SK-N-SH treated with all-trans-retinoic acid at 6 μM for 48 hours (cell line): Measurements from ENCODE around the gene PTGES.

Experiments used
- ATAC-seq: fragments of 200-7000 bp; cut with Tn5 transposase; 3 replicates; pipeline ENCODE4 v1.9.1; 2020; ENCODE audit warnings: mild to moderate bottlenecking, moderate library complexity
- ARNTL ChIP-seq: fragments of 450-650 bp; formaldehyde crosslinking; IDR thresholded peaks from 2 replicates; pipeline ENCODE4 v1.5.0; 2020; ENCODE audit warnings: low read depth, mild to moderate bottlenecking, moderate library complexity, borderline replicate concordance
- BACH2 ChIP-seq: fragments of 250-450 bp; sonication (Bioruptor Pico); IDR thresholded peaks from 2 replicates; pipeline ENCODE4 v1.9.0; 2021; ENCODE audit warnings: mild to moderate bottlenecking, borderline replicate concordance
- CREB5 ChIP-seq: fragments of 250-450 bp; sonication (Bioruptor Pico); IDR thresholded peaks from 2 replicates; pipeline ENCODE4 v1.5.1; 2020; ENCODE audit warnings: low read depth, mild to moderate bottlenecking, moderate library complexity
- CSDC2 ChIP-seq: fragments of 250-450 bp; sonication (Bioruptor Pico); IDR thresholded peaks from 2 replicates; pipeline ENCODE4 v1.5.0; 2020; ENCODE audit warnings: mild to moderate bottlenecking, moderate library complexity
- ESRRG ChIP-seq: fragments of 250-450 bp; sonication (Bioruptor Pico); IDR thresholded peaks from 2 replicates; pipeline ENCODE4 v1.6.1; 2021; ENCODE audit warnings: mild to moderate bottlenecking
- GLIS3 ChIP-seq: fragments of 250-450 bp; sonication (Bioruptor Pico); IDR thresholded peaks from 2 replicates; pipeline ENCODE4 v1.5.0; 2020; ENCODE audit warnings: mild to moderate bottlenecking, moderate library complexity
- ISL1 ChIP-seq: fragments of 250-450 bp; sonication (Bioruptor Pico); IDR thresholded peaks from 2 replicates; pipeline ENCODE4 v2.1.2; 2022; ENCODE audit warnings: mild to moderate bottlenecking, moderate library complexity
- OSR1 ChIP-seq: fragments of 250-450 bp; sonication (Bioruptor Pico); IDR thresholded peaks from 2 replicates; pipeline ENCODE4 v1.8.0; 2022; ENCODE audit warnings: moderate library complexity, mild to moderate bottlenecking, inconsistent platforms
- PPARA ChIP-seq: fragments of 250-450 bp; sonication (Bioruptor Pico); IDR thresholded peaks from 2 replicates; pipeline ENCODE4 v1.5.0; 2020; ENCODE audit warnings: mild to moderate bottlenecking, borderline replicate concordance
- RARB ChIP-seq: fragments of 250-450 bp; sonication (Bioruptor Pico); IDR thresholded peaks from 2 replicates; pipeline ENCODE4 v1.8.0; 2021; ENCODE audit warnings: mild to moderate bottlenecking, moderate library complexity
- SNAI2 ChIP-seq: fragments of 250-450 bp; sonication (Bioruptor Pico); IDR thresholded peaks from 2 replicates; pipeline ENCODE4 v1.5.0; 2020; ENCODE audit warnings: mild to moderate bottlenecking, moderate library complexity
- TCF4 ChIP-seq: fragments of 250-450 bp; sonication (Bioruptor Pico); IDR thresholded peaks from 2 replicates; pipeline ENCODE4 v1.8.0; 2021; ENCODE audit warnings: mild to moderate bottlenecking, moderate library complexity, borderline replicate concordance
- TOX ChIP-seq: fragments of 250-450 bp; sonication (Bioruptor Pico); IDR thresholded peaks from 2 replicates; pipeline ENCODE4 v1.8.0; 2021; ENCODE audit warnings: mild to moderate bottlenecking, moderate library complexity, borderline replicate concordance
- ZC3H10 ChIP-seq: fragments of 250-450 bp; sonication (Bioruptor Pico); IDR thresholded peaks from 2 replicates; pipeline ENCODE4 v1.5.1; 2021; ENCODE audit warnings: mild to moderate bottlenecking, moderate library complexity
- ZFP30 ChIP-seq: fragments of 450-650 bp; formaldehyde crosslinking; IDR thresholded peaks from 2 replicates; pipeline ENCODE4 v1.5.0; 2022; ENCODE audit warnings: mild to moderate bottlenecking, moderate library complexity
- ZNF8 ChIP-seq: fragments of 450-650 bp; formaldehyde crosslinking; IDR thresholded peaks from 2 replicates; pipeline ENCODE4 v1.5.0; 2020; ENCODE audit warnings: mild to moderate bottlenecking, moderate library complexity
- TF ChIP-seq, protein P1 (sequence below): fragments of 250-450 bp; sonication (Bioruptor Pico); IDR thresholded peaks from 2 replicates; pipeline ENCODE4 v1.8.0; 2020; ENCODE audit warnings: mild to moderate bottlenecking, moderate library complexity, borderline replicate concordance
- TF ChIP-seq, protein P2 (sequence below): fragments of 250-450 bp; sonication (Bioruptor Pico); IDR thresholded peaks from 2 replicates; pipeline ENCODE4 v1.5.0; 2020; ENCODE audit warnings: mild to moderate bottlenecking, moderate library complexity
- TF ChIP-seq, protein P3 (sequence below): fragments of 250-450 bp; sonication (Bioruptor Pico); IDR thresholded peaks from 2 replicates; pipeline ENCODE4 v1.8.0; 2021; ENCODE audit warnings: low read depth, mild to moderate bottlenecking, moderate library complexity, borderline replicate concordance
- TF ChIP-seq, protein P4 (sequence below): fragments of 250-450 bp; sonication (Bioruptor Pico); IDR thresholded peaks from 2 replicates; pipeline ENCODE4 v1.5.1; 2021; ENCODE audit warnings: mild to moderate bottlenecking, moderate library complexity

The PTGES gene

GRCh38 chr9:129703667-129704355 lies 49.0 kb downstream of the PTGES start (continued):
- TF ChIP-seq PPARA: no peak

DNA sequence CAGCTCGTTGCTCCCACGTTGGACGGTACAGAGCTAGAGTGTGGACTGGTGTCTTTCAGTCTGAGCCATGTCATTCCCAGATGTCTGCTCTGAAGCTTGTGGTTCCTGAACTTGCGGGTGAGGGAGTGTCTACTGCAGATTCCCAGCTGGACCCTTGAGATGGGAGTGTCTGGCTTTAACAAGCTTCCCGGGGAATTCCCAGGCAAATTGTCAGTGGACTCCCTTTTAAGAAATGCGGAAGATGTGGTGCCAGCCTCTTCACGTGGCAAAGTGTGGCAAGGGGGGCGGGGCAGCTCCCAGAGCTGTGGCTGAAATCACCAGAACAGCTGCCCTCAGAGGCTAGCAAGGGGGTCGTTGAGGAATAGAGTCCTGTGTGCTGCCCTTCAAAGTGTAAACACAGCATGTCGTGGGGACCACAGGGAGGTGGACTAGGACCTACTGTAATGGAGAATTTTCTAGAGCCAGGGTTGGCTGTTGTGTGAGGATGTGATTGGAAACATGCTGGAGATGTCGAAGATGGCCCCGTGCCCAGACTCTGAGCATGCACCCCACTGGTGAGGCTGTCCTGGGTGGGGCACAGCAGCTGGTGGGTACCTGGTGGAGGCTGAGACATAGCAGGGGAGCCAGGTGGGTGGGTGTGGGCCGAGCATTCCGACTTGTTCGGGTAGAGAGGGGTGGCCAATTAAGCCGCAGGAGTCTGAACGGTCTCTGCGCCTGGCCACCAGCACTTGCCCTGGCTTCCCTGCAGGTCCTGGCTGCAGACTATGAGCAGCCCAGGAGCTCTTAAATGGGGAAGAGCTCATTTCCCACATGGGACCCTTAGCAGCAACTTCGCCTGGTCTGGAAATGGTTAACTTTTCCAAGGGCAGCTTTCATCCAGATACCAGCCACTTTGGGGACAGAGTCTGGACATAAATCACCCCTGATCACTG lies 50.0 kb downstream of the PTGES start:
- ATAC-seq: no peak
- TF ChIP-seq CSDC2 (CRISPR knock-in tag) (no peak), TCF4 (CRISPR knock-in tag) (no peak), OSR1 (CRISPR knock-in tag) (no peak), ISL1 (no peak), ZC3H10 (CRISPR knock-in tag) (no peak), PPARA (no peak), ZNF8 (CRISPR knock-in tag) (no peak), CREB5 (CRISPR knock-in tag) (no peak), ARNTL (CRISPR knock-in tag) (no peak), TOX (CRISPR knock-in tag) (no peak), ZFP30 (CRISPR knock-in tag) (no peak), RARB (CRISPR knock-in tag) (no peak), SNAI2 (CRISPR knock-in tag) (no peak), BACH2 (no peak)
- TF ChIP-seq, protein P1, sequence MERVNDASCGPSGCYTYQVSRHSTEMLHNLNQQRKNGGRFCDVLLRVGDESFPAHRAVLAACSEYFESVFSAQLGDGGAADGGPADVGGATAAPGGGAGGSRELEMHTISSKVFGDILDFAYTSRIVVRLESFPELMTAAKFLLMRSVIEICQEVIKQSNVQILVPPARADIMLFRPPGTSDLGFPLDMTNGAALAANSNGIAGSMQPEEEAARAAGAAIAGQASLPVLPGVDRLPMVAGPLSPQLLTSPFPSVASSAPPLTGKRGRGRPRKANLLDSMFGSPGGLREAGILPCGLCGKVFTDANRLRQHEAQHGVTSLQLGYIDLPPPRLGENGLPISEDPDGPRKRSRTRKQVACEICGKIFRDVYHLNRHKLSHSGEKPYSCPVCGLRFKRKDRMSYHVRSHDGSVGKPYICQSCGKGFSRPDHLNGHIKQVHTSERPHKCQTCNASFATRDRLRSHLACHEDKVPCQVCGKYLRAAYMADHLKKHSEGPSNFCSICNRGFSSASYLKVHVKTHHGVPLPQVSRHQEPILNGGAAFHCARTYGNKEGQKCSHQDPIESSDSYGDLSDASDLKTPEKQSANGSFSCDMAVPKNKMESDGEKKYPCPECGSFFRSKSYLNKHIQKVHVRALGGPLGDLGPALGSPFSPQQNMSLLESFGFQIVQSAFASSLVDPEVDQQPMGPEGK (CRISPR knock-in tag): no peak
- TF ChIP-seq, protein P2, sequence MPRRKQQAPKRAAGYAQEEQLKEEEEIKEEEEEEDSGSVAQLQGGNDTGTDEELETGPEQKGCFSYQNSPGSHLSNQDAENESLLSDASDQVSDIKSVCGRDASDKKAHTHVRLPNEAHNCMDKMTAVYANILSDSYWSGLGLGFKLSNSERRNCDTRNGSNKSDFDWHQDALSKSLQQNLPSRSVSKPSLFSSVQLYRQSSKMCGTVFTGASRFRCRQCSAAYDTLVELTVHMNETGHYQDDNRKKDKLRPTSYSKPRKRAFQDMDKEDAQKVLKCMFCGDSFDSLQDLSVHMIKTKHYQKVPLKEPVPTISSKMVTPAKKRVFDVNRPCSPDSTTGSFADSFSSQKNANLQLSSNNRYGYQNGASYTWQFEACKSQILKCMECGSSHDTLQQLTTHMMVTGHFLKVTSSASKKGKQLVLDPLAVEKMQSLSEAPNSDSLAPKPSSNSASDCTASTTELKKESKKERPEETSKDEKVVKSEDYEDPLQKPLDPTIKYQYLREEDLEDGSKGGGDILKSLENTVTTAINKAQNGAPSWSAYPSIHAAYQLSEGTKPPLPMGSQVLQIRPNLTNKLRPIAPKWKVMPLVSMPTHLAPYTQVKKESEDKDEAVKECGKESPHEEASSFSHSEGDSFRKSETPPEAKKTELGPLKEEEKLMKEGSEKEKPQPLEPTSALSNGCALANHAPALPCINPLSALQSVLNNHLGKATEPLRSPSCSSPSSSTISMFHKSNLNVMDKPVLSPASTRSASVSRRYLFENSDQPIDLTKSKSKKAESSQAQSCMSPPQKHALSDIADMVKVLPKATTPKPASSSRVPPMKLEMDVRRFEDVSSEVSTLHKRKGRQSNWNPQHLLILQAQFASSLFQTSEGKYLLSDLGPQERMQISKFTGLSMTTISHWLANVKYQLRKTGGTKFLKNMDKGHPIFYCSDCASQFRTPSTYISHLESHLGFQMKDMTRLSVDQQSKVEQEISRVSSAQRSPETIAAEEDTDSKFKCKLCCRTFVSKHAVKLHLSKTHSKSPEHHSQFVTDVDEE (CRISPR knock-in tag): no peak
- TF ChIP-seq, protein P3, sequence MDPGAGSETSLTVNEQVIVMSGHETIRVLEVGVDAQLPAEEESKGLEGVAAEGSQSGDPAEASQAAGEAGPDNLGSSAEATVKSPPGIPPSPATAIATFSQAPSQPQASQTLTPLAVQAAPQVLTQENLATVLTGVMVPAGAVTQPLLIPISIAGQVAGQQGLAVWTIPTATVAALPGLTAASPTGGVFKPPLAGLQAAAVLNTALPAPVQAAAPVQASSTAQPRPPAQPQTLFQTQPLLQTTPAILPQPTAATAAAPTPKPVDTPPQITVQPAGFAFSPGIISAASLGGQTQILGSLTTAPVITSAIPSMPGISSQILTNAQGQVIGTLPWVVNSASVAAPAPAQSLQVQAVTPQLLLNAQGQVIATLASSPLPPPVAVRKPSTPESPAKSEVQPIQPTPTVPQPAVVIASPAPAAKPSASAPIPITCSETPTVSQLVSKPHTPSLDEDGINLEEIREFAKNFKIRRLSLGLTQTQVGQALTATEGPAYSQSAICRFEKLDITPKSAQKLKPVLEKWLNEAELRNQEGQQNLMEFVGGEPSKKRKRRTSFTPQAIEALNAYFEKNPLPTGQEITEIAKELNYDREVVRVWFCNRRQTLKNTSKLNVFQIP: no peak
- TF ChIP-seq, protein P4, sequence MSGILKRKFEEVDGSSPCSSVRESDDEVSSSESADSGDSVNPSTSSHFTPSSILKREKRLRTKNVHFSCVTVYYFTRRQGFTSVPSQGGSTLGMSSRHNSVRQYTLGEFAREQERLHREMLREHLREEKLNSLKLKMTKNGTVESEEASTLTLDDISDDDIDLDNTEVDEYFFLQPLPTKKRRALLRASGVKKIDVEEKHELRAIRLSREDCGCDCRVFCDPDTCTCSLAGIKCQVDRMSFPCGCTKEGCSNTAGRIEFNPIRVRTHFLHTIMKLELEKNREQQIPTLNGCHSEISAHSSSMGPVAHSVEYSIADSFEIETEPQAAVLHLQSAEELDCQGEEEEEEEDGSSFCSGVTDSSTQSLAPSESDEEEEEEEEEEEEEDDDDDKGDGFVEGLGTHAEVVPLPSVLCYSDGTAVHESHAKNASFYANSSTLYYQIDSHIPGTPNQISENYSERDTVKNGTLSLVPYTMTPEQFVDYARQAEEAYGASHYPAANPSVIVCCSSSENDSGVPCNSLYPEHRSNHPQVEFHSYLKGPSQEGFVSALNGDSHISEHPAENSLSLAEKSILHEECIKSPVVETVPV (CRISPR knock-in tag): no peak
- TF ChIP-seq, all 23 proteins: peak for 0

DNA sequence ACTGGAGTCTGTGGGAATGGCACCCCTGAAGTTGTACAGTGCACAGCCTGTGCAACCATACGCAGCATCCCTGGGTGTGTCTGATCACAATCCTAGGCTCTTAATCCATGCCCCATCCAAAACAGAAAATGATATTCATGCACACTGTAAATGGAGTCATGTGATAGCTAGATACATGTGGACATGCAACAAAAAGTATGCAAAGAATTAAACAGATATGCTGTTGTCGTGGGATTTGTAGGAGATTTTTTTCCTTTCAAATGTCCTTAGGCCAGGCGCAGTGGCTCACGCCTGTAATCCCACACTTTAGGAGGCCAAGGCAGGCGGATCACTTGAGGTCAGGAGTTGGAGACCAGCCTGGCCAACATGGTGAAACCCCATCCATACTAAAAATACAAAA lies 51.3 kb downstream of the PTGES start:
- TF ChIP-seq GLIS3 (CRISPR knock-in tag) (no peak), ZFP30 (CRISPR knock-in tag) (no peak), TCF4 (CRISPR knock-in tag) (no peak), ESRRG (no peak)
- TF ChIP-seq, protein P3: no peak
- ATAC-seq: no peak
